ENCODE data around the gene COL23A1. TPM values are rescaled to one million over a fixed set of nuclear protein-coding genes. Genes with fewer than 3 reads are reported as not detected.
A peak's percentile ranks its signal among the peaks of the same experiment; 100 is the strongest.

Gene COL23A1
- total and polyA plus RNA-seq, 2 of the 13 experiments (the other 11 are each of a cell fraction or from before 2014, with no cell fraction given): not detected

GRCh38 chr5:178204182-178204934 is 385.8 kb downstream of the COL23A1 start, which contains the start of gene HNRNPAB (continued):
- no peak for TF ChIP-seq ZBTB8A (CRISPR knock-in tag; IDR thresholded peaks at IDR 0.05; ENCODE audit: borderline replicate concordance, low read depth)
- peak; percentile 92 for TF ChIP-seq CBX1 (IDR thresholded peaks at IDR 0.05; ENCODE audit: low read depth)
- TF ChIP-seq SRSF9 (IDR thresholded peaks at IDR 0.05; ENCODE audit: borderline replicate concordance, insufficient read depth, low read depth, low read length, poor library complexity, severe bottlenecking): no peak
- peak; percentile 58; the same call in 1 of the 2 replicates for TF ChIP-seq ZNF704 (CRISPR knock-in tag; IDR thresholded peaks at IDR 0.05; ENCODE audit: borderline replicate concordance)
- peak in 1 of 2 experiments; percentile 84; a peak in 1 of 4 replicates for TF ChIP-seq KLF16 (CRISPR knock-in tag; IDR thresholded peaks at IDR 0.05)
- peak; percentile 63; the same call in 1 of the 2 replicates for TF ChIP-seq MIER2 (CRISPR knock-in tag; IDR thresholded peaks at IDR 0.05)
- 0 out of 2 replicates have a peak, but pooled peaks have one; percentile 45 for TF ChIP-seq ZNF264 (CRISPR knock-in tag; IDR thresholded peaks at IDR 0.05)
- peak; percentile 97 for TF ChIP-seq TFDP1 (CRISPR knock-in tag; IDR thresholded peaks at IDR 0.05; ENCODE audit: borderline replicate concordance)
- peak; percentile 97 for TF ChIP-seq ZC3H13 (CRISPR knock-in tag; IDR thresholded peaks at IDR 0.05)
- peak; percentile 85 for TF ChIP-seq ARNTL (CRISPR knock-in tag; IDR thresholded peaks at IDR 0.05)
- TF ChIP-seq NR2C2 (CRISPR knock-in tag; IDR thresholded peaks at IDR 0.05; ENCODE audit: borderline replicate concordance): 0 out of 2 replicates have a peak, but pooled peaks have one; percentile 26
- TF ChIP-seq ZNF788 (CRISPR knock-in tag; IDR thresholded peaks at IDR 0.05; ENCODE audit: borderline replicate concordance): peak; percentile 69; the same call in 1 of the 2 replicates
- no peak for TF ChIP-seq ZMYM3 (CRISPR knock-in tag; IDR thresholded peaks at IDR 0.05)
- TF ChIP-seq HIVEP1 (CRISPR knock-in tag; IDR thresholded peaks at IDR 0.05): peak; percentile 74
- TF ChIP-seq ZNF205 (CRISPR knock-in tag; IDR thresholded peaks at IDR 0.05): peak; percentile 43; the same call in 1 of the 2 replicates
- no peak; the same call in 1 of the 2 replicates for TF ChIP-seq ZNF703 (CRISPR knock-in tag; IDR thresholded peaks at IDR 0.05; ENCODE audit: borderline replicate concordance)
- TF ChIP-seq MIER3 (CRISPR knock-in tag; IDR thresholded peaks at IDR 0.05; ENCODE audit: borderline replicate concordance): peak; percentile 83
- peak; percentile 87; the same call in 1 of the 2 replicates for TF ChIP-seq ZNF329 (CRISPR knock-in tag; IDR thresholded peaks at IDR 0.05; ENCODE audit: low read depth)
- TF ChIP-seq LRRFIP1 (CRISPR knock-in tag; conservative IDR thresholded peaks at IDR 0.05): no peak
- TF ChIP-seq, protein P1, sequence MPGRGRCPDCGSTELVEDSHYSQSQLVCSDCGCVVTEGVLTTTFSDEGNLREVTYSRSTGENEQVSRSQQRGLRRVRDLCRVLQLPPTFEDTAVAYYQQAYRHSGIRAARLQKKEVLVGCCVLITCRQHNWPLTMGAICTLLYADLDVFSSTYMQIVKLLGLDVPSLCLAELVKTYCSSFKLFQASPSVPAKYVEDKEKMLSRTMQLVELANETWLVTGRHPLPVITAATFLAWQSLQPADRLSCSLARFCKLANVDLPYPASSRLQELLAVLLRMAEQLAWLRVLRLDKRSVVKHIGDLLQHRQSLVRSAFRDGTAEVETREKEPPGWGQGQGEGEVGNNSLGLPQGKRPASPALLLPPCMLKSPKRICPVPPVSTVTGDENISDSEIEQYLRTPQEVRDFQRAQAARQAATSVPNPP (CRISPR knock-in tag; IDR thresholded peaks at IDR 0.05): peak; percentile 86
- peak; percentile 82 for TF ChIP-seq KLF12 (CRISPR knock-in tag; IDR thresholded peaks at IDR 0.05; ENCODE audit: borderline replicate concordance)
- peak; percentile 81; the same call in 1 of the 2 replicates for TF ChIP-seq KAT8 (CRISPR knock-in tag; IDR thresholded peaks at IDR 0.05)
- no peak for TF ChIP-seq EZH2 (conservative IDR thresholded peaks at IDR 0.05; ENCODE audit: low read depth, low read length)
